ENCODE measurements around the gene CAMTA1. TPM values are rescaled to one million over a fixed set of nuclear protein-coding genes. Genes with fewer than 3 reads are reported as not detected.

Gene CAMTA1
- total RNA-seq, 4 donors from 2014 or later, result 86.3 to 170 (median 132) TPM

- TF ChIP-seq POLR2AphosphoS5 (IDR thresholded peaks at IDR 0.05) (peak; percentile 40), EP300 (IDR thresholded peaks at IDR 0.05) (no peak), POLR2A (IDR thresholded peaks at IDR 0.05) (no peak), CTCF (IDR thresholded peaks at IDR 0.05) (peak; percentile 75 to 91 (median 85))
- 16% methylated on average over 13 to 17 of the region's 18 CpGs for WGBS, 2 donors (ENCODE audit: low coverage in 1 of 2)
- Histone ChIP-seq H3K36me3 (peaks cover 0 to 6% of the 10 kb centered on the region in 2 donors), H3K27ac (peak overlapping the region; percentile 12 to 68 (median 38)), H3K9me3 (no peaks in the 10 kb centered on the region), H3K27me3 (no peaks in the 10 kb centered on the region), H3K4me1 (peaks cover 0 to 18% (median 3%) of the 10 kb centered on the region in 3 donors), H3K4me3 (peak overlapping the region; percentile 43)
- peak; percentile 81 for ATAC-seq
Observed at GRCh38 chr1:7752512-7753417, 967.5 kb downstream of the CAMTA1 start.

- no peaks in the 10 kb centered on the region for H3K9me3 ChIP-seq
- no peak for TF ChIP-seq EP300 (IDR thresholded peaks at IDR 0.05)
- TF ChIP-seq CTCF (IDR thresholded peaks at IDR 0.05), result no peak
- no peak for TF ChIP-seq POLR2A (IDR thresholded peaks at IDR 0.05)
- TF ChIP-seq POLR2AphosphoS5 (IDR thresholded peaks at IDR 0.05), result no peak
- WGBS, 2 donors (ENCODE audit: low coverage in 1 of 2), result 65 to 79% methylated on average over 3 of the region's 3 CpGs
- no peaks in the 10 kb centered on the region for H3K27me3 ChIP-seq
- peaks cover 0 to 18% (median 3%) of the 10 kb centered on the region in 3 donors for H3K4me1 ChIP-seq
- no peaks in the 10 kb centered on the region for H3K36me3 ChIP-seq
- H3K27ac ChIP-seq, result no peak overlapping the region
- H3K4me3 ChIP-seq, result no peak overlapping the region
- no peak for ATAC-seq
Observed at GRCh38 chr1:7753641-7754040, 968.4 kb downstream of the CAMTA1 start.

GRCh38 chr1:7754234-7754633, 969.0 kb downstream of the CAMTA1 start:
- WGBS, 2 donors (ENCODE audit: low coverage in 1 of 2), result 74 to 81% methylated on average over 3 of the region's 3 CpGs
- TF ChIP-seq CTCF (IDR thresholded peaks at IDR 0.05) (no peak), POLR2AphosphoS5 (IDR thresholded peaks at IDR 0.05) (no peak), POLR2A (IDR thresholded peaks at IDR 0.05) (no peak), EP300 (IDR thresholded peaks at IDR 0.05) (no peak)
- no peaks in the 10 kb centered on the region for H3K36me3 ChIP-seq
- no peak overlapping the region for H3K4me3 ChIP-seq
- H3K4me1 ChIP-seq, result peaks cover 0 to 18% (median 3%) of the 10 kb centered on the region in 3 donors
- H3K27me3 ChIP-seq, result no peaks in the 10 kb centered on the region
- H3K9me3 ChIP-seq, result no peaks in the 10 kb centered on the region
- no peak for ATAC-seq
- no peak overlapping the region for H3K27ac ChIP-seq

GRCh38 chr1:7755448-7755847, 970.2 kb downstream of the CAMTA1 start:
- whole genome bisulfite sequencing, 2 donors (ENCODE audit: low coverage in 1 of 2), result 95 to 100% methylated on average over 1 of the region's 1 CpG
- H3K36me3 ChIP-seq, result no peaks in the 10 kb centered on the region

More at GRCh38 chr1:7755448-7755847, 970.2 kb downstream of the CAMTA1 start:
- H3K4me3 ChIP-seq, result no peak overlapping the region
- H3K27ac ChIP-seq, result no peak overlapping the region
- peaks cover 0 to 18% (median 3%) of the 10 kb centered on the region in 3 donors for H3K4me1 ChIP-seq
- TF ChIP-seq POLR2AphosphoS5 (IDR thresholded peaks at IDR 0.05) (no peak), CTCF (IDR thresholded peaks at IDR 0.05) (no peak), POLR2A (IDR thresholded peaks at IDR 0.05) (no peak), EP300 (IDR thresholded peaks at IDR 0.05) (no peak)
- no peaks in the 10 kb centered on the region for H3K9me3 ChIP-seq
- ATAC-seq, result no peak
- no peaks in the 10 kb centered on the region for H3K27me3 ChIP-seq
